CD4-positive, alpha-beta T cell treated with Interferon gamma for 1 hour (primary cell): ENCODE results near the gene MRC1.

Source experiments
- DNase-seq: peaks from one replicate; pipeline ENCODE4 v3.0.0-alpha.2; 2020

MRC1 gene

GRCh38 chr10:17795813-17796594, 13.1 kb upstream of the MRC1 start:
- DNase-seq, result no peak

- no peak for DNase-seq
Measured at GRCh38 chr10:17801507-17801906, 7.6 kb upstream of the MRC1 start.

GRCh38 chr10:17802350-17802749, 6.8 kb upstream of the MRC1 start:
- no peak for DNase-seq

GRCh38 chr10:17802976-17803375, 6.2 kb upstream of the MRC1 start:
- no peak for DNase-seq

GRCh38 chr10:17805330-17805729, 3.8 kb upstream of the MRC1 start:
- no peak for DNase-seq

- DNase-seq, result no peak
Measured at GRCh38 chr10:17805921-17806577, 3.1 kb upstream of the MRC1 start.

GRCh38 chr10:17811146-17811865, 2.2 kb downstream of the MRC1 start:
- DNase-seq, result no peak

- no peak for DNase-seq
Measured at GRCh38 chr10:17814973-17815372, 5.8 kb downstream of the MRC1 start.

GRCh38 chr10:17816199-17816598, 7.1 kb downstream of the MRC1 start:
- no peak for DNase-seq

- no peak for DNase-seq
Measured at GRCh38 chr10:17817316-17817715, 8.2 kb downstream of the MRC1 start.

- no peak for DNase-seq
Measured at GRCh38 chr10:17817790-17818189, 8.6 kb downstream of the MRC1 start.

- DNase-seq, result no peak
Measured at GRCh38 chr10:17819836-17820235, 10.7 kb downstream of the MRC1 start.

- DNase-seq, result no peak
Measured at GRCh38 chr10:17820943-17821342, 11.8 kb downstream of the MRC1 start.

GRCh38 chr10:17821893-17822292, 12.7 kb downstream of the MRC1 start:
- DNase-seq, result no peak

- no peak for DNase-seq
Measured at GRCh38 chr10:17831341-17831740, 22.2 kb downstream of the MRC1 start.

GRCh38 chr10:17831896-17832295, 22.7 kb downstream of the MRC1 start:
- no peak for DNase-seq

GRCh38 chr10:17833656-17834055, 24.5 kb downstream of the MRC1 start:
- DNase-seq, result no peak

- DNase-seq, result no peak
Measured at GRCh38 chr10:17835688-17836087, 26.5 kb downstream of the MRC1 start.

GRCh38 chr10:17836942-17837341, 27.8 kb downstream of the MRC1 start:
- no peak for DNase-seq

- DNase-seq, result no peak
Measured at GRCh38 chr10:17838080-17838648, 29.0 kb downstream of the MRC1 start.

- no peak for DNase-seq
Measured at GRCh38 chr10:17841050-17841449, 31.9 kb downstream of the MRC1 start.

GRCh38 chr10:17842641-17843040, 33.5 kb downstream of the MRC1 start:
- no peak for DNase-seq

GRCh38 chr10:17847585-17848296, 38.6 kb downstream of the MRC1 start:
- no peak for DNase-seq
